GM18909 (cell line): ENCODE data around the gene PTPRM.

ENCODE experiments used
- ATAC-seq: cut with Tn5 transposase; IDR thresholded peaks from one replicate; pipeline ENCODE4 v1.9.1; 2021; ENCODE audit warnings: mild to moderate bottlenecking; ENCODE audit not compliant: unreplicated experiment, poor library complexity

Gene PTPRM

GRCh38 chr18:7749008-7749405, 181.9 kb downstream of the PTPRM start:
- no peak for ATAC-seq

DNA sequence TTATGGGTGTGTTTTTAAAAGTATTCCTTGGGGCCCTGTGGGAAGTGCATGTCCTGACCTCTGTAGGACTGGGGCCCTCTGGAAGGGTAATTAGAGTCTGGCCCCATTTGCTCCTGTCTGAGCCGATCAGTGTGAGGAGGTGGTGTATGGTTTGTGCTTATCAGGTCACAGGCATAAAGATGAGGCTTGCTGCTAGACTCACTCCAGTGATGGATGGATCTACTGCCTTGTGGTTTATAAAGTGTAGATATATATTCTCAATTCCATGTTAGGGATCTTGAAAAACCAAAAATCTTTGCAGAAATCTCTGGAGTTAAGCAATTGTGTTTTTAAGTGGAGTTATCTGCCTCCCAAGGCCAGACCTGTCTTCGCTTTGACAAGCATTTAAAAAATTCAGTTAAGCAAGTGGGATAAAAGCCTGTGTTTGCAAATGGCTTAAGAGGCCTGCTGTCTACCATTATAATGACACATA, 182.4 kb downstream of the PTPRM start:
- no peak for ATAC-seq

DNA sequence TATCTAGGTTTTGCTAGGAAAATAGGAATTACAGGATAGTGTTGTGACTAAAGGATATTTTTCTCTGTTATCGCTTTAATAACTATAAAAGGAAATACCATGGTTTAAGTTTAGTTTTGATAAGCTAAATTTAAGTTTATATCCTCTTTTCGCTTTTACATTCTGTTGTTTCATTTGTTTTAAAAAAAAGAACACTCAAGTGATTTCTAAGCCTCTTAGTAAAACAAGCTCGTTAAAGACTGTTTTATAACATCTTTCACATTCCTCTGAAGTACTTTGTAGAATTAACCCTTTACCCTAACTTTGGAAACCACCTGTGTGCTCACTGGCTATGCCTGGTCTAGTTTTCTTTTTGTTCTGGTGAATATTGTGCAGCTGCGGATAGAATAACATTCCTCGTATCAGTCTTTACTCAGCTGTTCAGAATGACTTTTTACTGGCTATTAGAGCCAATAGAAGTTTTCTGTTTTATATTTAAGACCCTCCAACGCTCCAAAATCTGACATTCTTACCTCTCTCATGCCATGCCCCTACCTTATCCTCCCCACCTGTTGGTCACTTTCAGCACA, 183.1 kb downstream of the PTPRM start:
- ATAC-seq: no peak

DNA sequence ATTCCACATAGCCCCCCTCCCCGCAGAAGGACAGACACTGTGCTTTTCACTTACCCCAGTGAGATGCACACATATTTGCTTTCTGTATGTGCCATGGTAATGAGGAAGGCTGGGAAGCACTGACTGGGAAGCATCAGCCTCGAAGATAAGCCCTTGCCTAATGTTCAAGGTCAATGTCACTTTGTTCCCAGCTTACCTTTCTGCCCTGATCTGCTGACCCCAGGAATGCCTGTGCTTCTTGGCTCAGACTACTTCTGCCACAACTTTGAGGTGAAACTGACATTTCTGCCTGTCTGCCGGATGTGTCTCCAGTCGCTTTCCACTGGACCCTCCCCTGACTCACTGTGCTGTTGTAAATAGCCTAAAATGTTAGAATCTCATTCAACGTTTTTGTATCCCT, 183.8 kb downstream of the PTPRM start:
- no peak for ATAC-seq

DNA sequence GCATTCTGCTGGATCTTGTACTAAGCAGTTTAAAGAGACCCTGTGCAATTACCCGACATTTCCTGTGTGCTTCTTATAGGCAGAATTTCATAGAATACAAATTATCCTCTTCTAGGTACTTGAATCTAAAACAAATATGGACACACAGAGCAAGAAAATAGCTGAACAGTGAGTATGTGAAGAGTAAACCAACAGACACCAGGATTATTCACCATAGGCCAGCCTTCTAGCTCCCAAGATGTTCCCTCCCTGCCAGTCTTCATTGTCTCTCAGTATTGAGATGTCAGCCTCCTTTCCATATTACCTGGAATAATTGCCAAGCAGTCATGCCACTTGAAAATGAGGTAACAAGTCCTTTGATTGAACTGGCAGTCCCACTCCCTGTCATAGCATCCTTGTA, 187.1 kb downstream of the PTPRM start:
- no peak for ATAC-seq

GRCh38 chr18:7754725-7755181, 187.6 kb downstream of the PTPRM start:
- no peak for ATAC-seq

DNA sequence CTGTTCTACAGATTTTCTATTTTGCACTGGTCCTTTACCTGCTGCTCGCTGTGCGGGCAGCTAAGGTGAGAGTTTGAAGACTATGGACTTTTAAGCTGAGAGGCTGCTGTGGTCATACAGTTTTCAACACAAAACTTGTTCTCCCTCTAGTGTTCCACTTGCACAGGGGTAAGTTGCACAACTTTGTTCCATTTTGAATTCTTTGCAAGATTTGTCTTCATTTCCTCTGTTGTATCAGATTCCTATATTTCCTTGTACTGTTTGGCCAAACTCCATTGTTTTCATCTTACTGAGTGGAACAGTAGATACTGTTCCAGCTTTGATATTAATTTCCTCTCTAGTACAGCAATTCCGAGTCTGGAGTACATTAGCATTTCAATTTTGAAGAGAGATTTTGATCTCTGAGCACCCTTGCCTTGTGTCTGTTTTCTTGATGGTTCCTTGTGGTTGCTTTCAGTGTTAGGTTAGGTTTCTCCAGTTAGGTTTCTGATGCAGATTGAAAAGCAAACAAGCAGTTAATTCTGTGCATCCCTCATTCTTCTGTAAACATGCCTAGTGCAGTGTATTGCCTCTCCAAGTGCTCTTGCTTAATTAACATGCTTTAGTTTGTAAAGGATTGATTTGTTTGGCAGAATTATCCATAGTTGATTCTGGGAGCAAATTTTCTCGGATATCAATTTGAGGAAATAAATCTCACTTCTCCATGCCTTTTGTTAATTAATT, 188.8 kb downstream of the PTPRM start:
- ATAC-seq: no peak

DNA sequence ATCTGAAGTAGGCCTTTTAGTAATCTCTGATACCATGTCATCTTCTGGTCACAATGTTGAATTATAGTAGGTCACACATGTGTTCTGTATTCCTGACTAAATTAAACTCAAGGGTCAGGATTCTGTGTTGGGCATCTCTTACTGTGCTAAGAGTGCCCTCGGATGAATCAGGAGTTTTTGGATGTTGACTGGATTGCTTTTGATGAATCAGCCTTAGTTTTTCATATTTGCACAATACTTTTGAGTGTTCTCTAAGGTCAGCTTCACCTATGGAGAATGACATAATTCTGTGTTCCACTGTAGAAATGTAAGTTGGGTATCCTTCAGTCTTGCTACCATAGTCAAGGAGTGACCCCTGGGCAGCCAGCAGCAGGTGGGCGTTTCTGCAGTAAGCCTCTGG, 190.1 kb downstream of the PTPRM start:
- no peak for ATAC-seq

- ATAC-seq: no peak
Measured at GRCh38 chr18:7758764-7759163, 191.6 kb downstream of the PTPRM start.

GRCh38 chr18:7760967-7761948, 194.1 kb downstream of the PTPRM start:
- ATAC-seq: no peak

DNA sequence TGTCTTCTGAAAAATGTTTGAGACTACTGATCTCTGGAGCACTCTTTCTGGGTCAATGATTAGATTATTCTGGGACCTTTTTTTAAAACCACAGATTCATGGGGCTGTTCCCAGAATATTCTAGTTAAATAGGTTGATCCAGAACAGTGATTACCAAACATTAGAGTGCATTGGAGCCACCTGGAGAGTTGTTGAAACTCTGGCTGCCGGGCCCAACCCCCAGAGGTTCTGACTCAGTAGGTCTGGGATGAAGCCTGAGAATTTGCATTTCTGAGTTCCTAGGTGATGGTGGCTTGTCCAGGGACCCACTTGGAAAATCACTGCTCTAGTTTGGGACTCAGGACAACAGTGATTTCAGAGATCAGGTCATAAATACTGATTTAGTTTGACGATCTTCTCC, 197.3 kb downstream of the PTPRM start:
- no peak for ATAC-seq

DNA sequence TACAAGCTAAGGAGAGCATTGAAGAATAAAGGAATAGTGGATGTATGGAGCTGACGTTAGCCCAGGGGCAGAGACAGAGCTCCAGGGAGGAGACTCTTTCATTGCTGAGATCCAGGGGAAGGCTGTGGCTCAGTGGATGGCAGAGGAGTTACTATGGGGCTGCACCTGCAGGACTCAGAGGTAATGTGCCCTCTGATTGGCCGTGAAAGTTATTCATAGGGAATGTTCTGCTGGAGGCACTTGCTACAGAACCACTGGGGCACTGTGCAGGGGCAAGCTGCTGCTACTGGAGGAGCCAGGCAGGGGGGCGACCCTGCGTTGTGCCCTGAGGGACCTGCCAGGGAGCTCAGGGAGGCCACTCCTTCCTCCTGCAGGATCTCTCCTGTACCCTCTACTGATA, 199.2 kb downstream of the PTPRM start:
- ATAC-seq: no peak

GRCh38 chr18:7766817-7767216, 199.7 kb downstream of the PTPRM start:
- no peak for ATAC-seq

DNA sequence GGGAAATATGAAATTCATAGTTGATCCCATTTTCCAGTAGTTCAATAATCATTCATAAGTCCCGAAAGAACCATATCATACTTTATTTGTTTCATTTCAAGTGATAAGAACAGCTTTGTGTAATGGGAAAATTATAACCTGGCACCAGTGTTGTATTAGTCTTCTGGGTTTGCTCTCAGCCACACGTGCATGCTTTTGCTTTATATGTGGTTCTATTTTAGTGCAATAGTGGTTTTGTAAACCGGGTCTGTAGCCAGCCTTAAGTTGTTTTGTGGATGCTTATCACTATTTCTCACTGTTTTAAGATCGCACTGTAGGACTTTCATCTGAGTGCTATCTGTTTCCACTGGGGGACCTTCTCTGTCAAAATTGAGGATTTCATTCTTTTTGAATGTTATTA, 203.8 kb downstream of the PTPRM start:
- ATAC-seq: no peak

GRCh38 chr18:7772510-7772888, 205.4 kb downstream of the PTPRM start:
- no peak for ATAC-seq

DNA sequence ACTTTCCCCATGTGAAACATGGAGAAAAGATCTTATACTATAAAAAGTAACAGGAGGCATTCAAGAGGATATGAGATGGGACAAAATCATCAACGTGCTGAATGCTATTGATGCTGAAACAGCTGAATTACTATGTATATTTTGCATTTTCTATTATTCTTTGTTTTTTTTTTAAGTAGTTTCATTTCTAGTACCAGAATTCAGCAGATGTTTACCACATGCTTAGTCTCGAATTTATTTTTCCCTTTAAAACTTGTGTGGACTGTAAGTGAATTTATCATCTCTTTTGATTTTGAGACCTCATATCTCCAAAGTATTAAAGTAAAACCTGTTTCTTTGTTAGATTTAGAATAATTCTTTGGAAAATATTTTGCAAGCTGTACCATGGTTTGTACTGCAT, 205.8 kb downstream of the PTPRM start:
- ATAC-seq: no peak

GRCh38 chr18:7775128-7775527, 208.0 kb downstream of the PTPRM start:
- no peak for ATAC-seq

DNA sequence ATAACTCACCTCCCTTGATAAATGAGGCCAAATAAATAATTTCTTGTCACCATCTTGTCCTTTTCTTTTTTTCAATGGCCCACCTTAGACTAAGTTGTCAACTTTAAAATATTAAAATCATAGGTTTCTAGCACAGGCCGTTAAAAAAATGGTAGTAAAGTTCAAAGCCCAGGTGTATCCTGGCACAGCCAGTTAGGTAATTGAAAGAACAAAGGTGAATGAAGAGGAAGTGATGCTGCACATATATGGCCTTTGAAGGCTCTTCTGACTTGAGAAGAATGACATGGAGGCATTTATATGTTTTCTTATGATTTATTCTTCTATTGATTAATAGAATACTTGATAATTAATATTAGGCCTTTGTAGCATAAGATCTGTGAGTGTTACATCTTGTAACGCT, 208.7 kb downstream of the PTPRM start:
- ATAC-seq: no peak

GRCh38 chr18:7778181-7778580, 211.1 kb downstream of the PTPRM start:
- no peak for ATAC-seq

DNA sequence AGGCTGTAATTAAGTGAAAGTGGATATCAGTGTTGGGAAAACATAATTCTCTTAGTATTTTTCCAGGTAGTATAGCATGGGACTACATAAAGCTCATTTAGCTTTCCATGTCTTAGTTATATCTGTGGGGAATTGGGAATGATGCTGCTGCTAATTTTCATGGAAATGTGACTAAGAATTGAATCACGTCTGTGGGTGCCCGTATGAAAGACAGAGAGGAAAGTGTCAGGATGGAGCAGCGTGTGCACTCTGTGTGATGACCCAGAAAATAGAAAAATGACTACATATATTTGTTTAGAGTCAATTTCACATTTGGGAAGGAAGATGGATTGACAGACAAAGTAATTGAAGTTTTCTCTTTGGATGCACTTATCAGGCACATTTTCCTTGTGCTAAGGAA, 212.1 kb downstream of the PTPRM start:
- no peak for ATAC-seq

- no peak for ATAC-seq
Measured at GRCh38 chr18:7784171-7784570, 217.1 kb downstream of the PTPRM start.
